CD4-positive, alpha-beta T cell (primary cell): ENCODE data around the gene RPL27A. TPM values are rescaled to one million over a fixed set of nuclear protein-coding genes. Genes with fewer than 3 reads are reported as not detected.

Experiments
- ATAC-seq: fragments of 200-7000 bp; cut with Tn5 transposase; one replicate; pipeline ENCODE4 v1.10.0; 2022; ENCODE audit warnings: mild to moderate bottlenecking; ENCODE audit not compliant: poor library complexity
- CTCF ChIA-PET: fragments of 350-600 bp; sonication (Branson Sonifier 250); formaldehyde crosslinking; loops from one replicate; lab custom pipeline; 2021; ENCODE audit warnings: antibody characterized with exemption, inconsistent platforms; lab: Charles Lee
- POLR2A ChIA-PET: fragments of 350-600 bp; sonication (Branson Sonifier 250); formaldehyde crosslinking; loops from one replicate; lab custom pipeline; 2021; ENCODE audit warnings: antibody characterized with exemption, inconsistent platforms; lab: Charles Lee
- DNase-seq, 14 experiments: peaks; one replicate each; pipeline ENCODE4 v3.0.0-alpha.2; 2013 to 2020; ENCODE audit warnings: mixed read lengths in 2 of 14
- H3K27ac ChIP-seq, 2 donors: one replicate each; pipeline versions ENCODE4 v1.5.1 to v1.7.0; 2013; ENCODE audit warnings: low read length in 2 of 2, low read depth in 1 of 2, mild to moderate bottlenecking in 1 of 2
- H3K27me3 ChIP-seq, 2 experiments: 1 replicate in 1 of 2; 2 replicates in 1 of 2; pipeline versions ENCODE4 v1.6.1 to v1.7.0; 2013; ENCODE audit warnings: low read length in 2 of 2, control low read depth in 1 of 2, mild to moderate bottlenecking in 1 of 2, moderate library complexity in 1 of 2; ENCODE audit not compliant: insufficient read depth in 2 of 2, control insufficient read depth in 1 of 2
- H3K36me3 ChIP-seq: one replicate; pipeline ENCODE4 v1.6.1; 2013; ENCODE audit warnings: low read length, control low read depth; ENCODE audit not compliant: insufficient read depth
- H3K4me1 ChIP-seq: one replicate; pipeline ENCODE4 v1.6.1; 2013; ENCODE audit warnings: low read length, control low read depth; ENCODE audit not compliant: insufficient read depth
- H3K4me3 ChIP-seq: one replicate; pipeline ENCODE4 v1.5.1; 2013; ENCODE audit warnings: mild to moderate bottlenecking, low read length, moderate library complexity
- H3K9me3 ChIP-seq, 2 experiments: 1 replicate in 1 of 2; 2 replicates in 1 of 2; pipeline versions ENCODE4 v1.6.1 to v1.7.0; 2013; ENCODE audit warnings: low read length in 2 of 2, mild to moderate bottlenecking in 2 of 2, control low read depth in 1 of 2, moderate library complexity in 1 of 2; ENCODE audit not compliant: control insufficient read depth in 1 of 2, insufficient read depth in 1 of 2
- H3K27ac Mint-ChIP-seq: one replicate; pipeline ENCODE4 v1.8.0; 2020; ENCODE audit warnings: mixed read lengths
- H3K27me3 Mint-ChIP-seq: one replicate; pipeline ENCODE4 v1.8.0; 2021; ENCODE audit warnings: mixed read lengths
- H3K36me3 Mint-ChIP-seq: one replicate; pipeline ENCODE4 v1.8.0; 2021; ENCODE audit warnings: low read depth, mixed read lengths
- H3K4me1 Mint-ChIP-seq: one replicate; pipeline ENCODE4 v1.8.0; 2021; ENCODE audit warnings: low read depth, mixed read lengths
- H3K4me3 Mint-ChIP-seq: one replicate; pipeline ENCODE4 v1.8.0; 2020; ENCODE audit warnings: mild to moderate bottlenecking, mixed read lengths
- H3K9me3 Mint-ChIP-seq: one replicate; pipeline ENCODE4 v1.8.0; 2020; ENCODE audit warnings: mixed read lengths
- CTCF ChIP-seq: fragments of 200-600 bp; IDR thresholded peaks from one replicate; pipeline ENCODE4 v1.8.0; 2022; ENCODE audit warnings: antibody characterized with exemption, mild to moderate bottlenecking
- intact Hi-C, 2 experiments: fragments of 100-400 bp; cut with DNase I in 1 of 2; cut with micrococcal nuclease in 1 of 2; formaldehyde crosslinking; loops; one replicate each; pipeline versions ENCODE4 v1.15.1 to v1.9.0; 2023 to 2025; cut with DNase I, micrococcal nuclease
- total RNA-seq, 174 experiments: library from RNA in 2 of 174; stranded (reverse) in 2 of 174; gene quantifications; one replicate each; pipeline ENCODE4 v1.2.3 and lab custom pipeline; 2021 to 2026

RPL27A gene
- total RNA-seq, 2 experiments from 2014 or later: 1,667 to 1,721 TPM

DNA sequence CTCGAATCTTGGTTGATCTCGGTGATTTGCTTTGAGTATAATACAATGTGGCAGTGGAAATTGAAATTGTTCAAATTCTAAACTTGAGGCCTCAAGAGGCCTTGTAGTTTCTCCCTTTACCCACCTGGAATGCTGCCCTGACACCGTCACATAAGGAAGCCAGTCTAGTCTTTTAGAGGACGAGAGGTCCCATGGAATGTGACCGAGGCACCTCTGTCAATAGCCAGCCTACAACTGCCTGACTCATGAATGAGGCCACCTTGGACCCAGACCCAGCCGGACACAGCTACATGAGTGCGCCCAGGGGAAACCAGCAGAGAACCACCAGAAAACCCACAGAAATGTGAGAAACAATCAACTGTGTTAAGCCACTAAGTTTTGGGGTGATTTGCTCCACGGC is 52.5 kb downstream of the RPL27A start:
- ChIA-PET POLR2A (no interaction called here), CTCF (no interaction called here)
- TF ChIP-seq CTCF: no peak
- Histone ChIP-seq H3K4me1 (no peaks in the 10 kb centered on the region), H3K9me3 (no peaks in the 10 kb centered on the region), H3K4me3 (no peak overlapping the region), H3K36me3 (no peaks in the 10 kb centered on the region), H3K27ac (no peak overlapping the region), H3K27me3 (no peaks in the 10 kb centered on the region)
- Mint-ChIP-seq H3K4me3 (no peak overlapping the region), H3K4me1 (no peaks in the 10 kb centered on the region), H3K9me3 (no peaks in the 10 kb centered on the region), H3K36me3 (no peaks in the 10 kb centered on the region), H3K27ac (no peak overlapping the region), H3K27me3 (no peaks in the 10 kb centered on the region)
- no peak for ATAC-seq
- DNase-seq: no peak
- intact Hi-C loops: no loop called here

DNA sequence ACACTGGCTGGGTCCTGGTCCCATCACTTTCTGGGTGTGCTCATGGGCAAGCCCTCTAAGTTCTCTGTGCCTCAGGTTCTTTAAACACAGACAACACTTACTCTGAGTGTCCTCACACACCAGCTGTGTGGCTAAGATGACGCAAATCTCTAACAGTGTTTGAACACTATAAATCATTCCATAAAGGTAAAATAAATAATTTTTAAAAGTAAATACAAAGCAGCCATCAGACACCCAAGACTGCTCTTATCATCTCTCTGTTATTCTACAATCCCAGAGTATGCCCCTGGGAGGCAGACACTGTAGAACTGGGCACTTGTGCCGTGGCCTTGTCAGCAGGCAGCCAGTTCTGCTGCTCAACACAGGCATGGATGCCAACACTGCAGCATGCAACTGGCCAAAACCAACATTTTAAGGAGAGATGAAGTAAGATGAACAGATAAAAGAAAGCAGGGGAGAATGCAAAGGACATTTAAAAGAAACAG is 56.8 kb downstream of the RPL27A start:
- H3K4me3 Mint-ChIP-seq: no peak overlapping the region
- no peaks in the 10 kb centered on the region for H3K36me3 ChIP-seq
- H3K4me1 ChIP-seq: no peaks in the 10 kb centered on the region
- CTCF ChIA-PET: no interaction called here
- H3K9me3 ChIP-seq: no peaks in the 10 kb centered on the region
- H3K4me1 Mint-ChIP-seq: no peaks in the 10 kb centered on the region
- no peak overlapping the region for H3K27ac ChIP-seq
- no peak overlapping the region for H3K27ac Mint-ChIP-seq
- H3K27me3 ChIP-seq: no peaks in the 10 kb centered on the region
- H3K27me3 Mint-ChIP-seq: peaks cover 5% of the 10 kb centered on the region
- no peak for ATAC-seq
- no peak for DNase-seq
- no peaks in the 10 kb centered on the region for H3K9me3 Mint-ChIP-seq
- TF ChIP-seq CTCF: no peak
- POLR2A ChIA-PET: no interaction called here
- intact Hi-C loops: no loop called here
- no peaks in the 10 kb centered on the region for H3K36me3 Mint-ChIP-seq
- no peak overlapping the region for H3K4me3 ChIP-seq

Other genes starting within 250 kb of the RPL27A start
- not detected for gene STK33, start 88.6 kb upstream of the RPL27A start, total RNA-seq
- 1 to 10 TPM; 6.8 to 9.8 TPM for gene TRIM66, start 127 bp upstream of the RPL27A start, total RNA-seq
- 1 to 10 TPM; 3.2 to 4.1 TPM for gene AKIP1, start 228.4 kb downstream of the RPL27A start, total RNA-seq